HG03571 (cell line): ENCODE results near the gene TESK2.
"Not testable (repeated sequence)": the region's sequence is repeated elsewhere in the genome, so short reads cannot be mapped to it uniquely, and the experiment has no call there.

Source experiments
- ATAC-seq: cut with Tn5 transposase; IDR thresholded peaks from one replicate; pipeline ENCODE4 v1.9.1; 2021; ENCODE audit not compliant: unreplicated experiment

The TESK2 gene

GRCh38 chr1:45510972-45511527, 20.1 kb upstream of the TESK2 start:
- no peak for ATAC-seq

GRCh38 chr1:45510036-45510971, 19.3 kb upstream of the TESK2 start:
- ATAC-seq = no peak

- no peak for ATAC-seq
These were observed 17.6 kb upstream of the TESK2 start for GRCh38 chr1:45508295-45509151.

- no peak for ATAC-seq
These were observed 16.9 kb upstream of the TESK2 start for GRCh38 chr1:45507893-45508292.

GRCh38 chr1:45507195-45507594, 16.2 kb upstream of the TESK2 start:
- no peak for ATAC-seq

GRCh38 chr1:45503462-45504360, 12.7 kb upstream of the TESK2 start:
- ATAC-seq = no peak

- no peak for ATAC-seq
These were observed 10.5 kb upstream of the TESK2 start for GRCh38 chr1:45501505-45501859.

- no peak for ATAC-seq
These were observed 8.4 kb upstream of the TESK2 start for GRCh38 chr1:45499415-45499769.

GRCh38 chr1:45498279-45498678, 7.3 kb upstream of the TESK2 start:
- no peak for ATAC-seq

- ATAC-seq = no peak
These were observed 2.2 kb upstream of the TESK2 start for GRCh38 chr1:45493116-45493697.

GRCh38 chr1:45492691-45493090, 1.7 kb upstream of the TESK2 start:
- no peak for ATAC-seq

- ATAC-seq = no peak
These were observed 711 bp upstream of the TESK2 start for GRCh38 chr1:45491487-45492260.

- no peak for ATAC-seq
These were observed 790 bp downstream of the TESK2 start for GRCh38 chr1:45490121-45490625.

- ATAC-seq = not testable (repeated sequence)
These were observed 1.6 kb downstream of the TESK2 start for GRCh38 chr1:45489379-45489778.

- no peak for ATAC-seq
These were observed 2.1 kb downstream of the TESK2 start for GRCh38 chr1:45488666-45489377.

GRCh38 chr1:45485949-45486348, 5.0 kb downstream of the TESK2 start:
- no peak for ATAC-seq

- ATAC-seq = no peak
These were observed 11.8 kb downstream of the TESK2 start for GRCh38 chr1:45479039-45479748.
